NB4 (cell line): ENCODE data around the gene RPL36AL.
"Not testable (repeated sequence)": the region's sequence is repeated elsewhere in the genome, so short reads cannot be mapped to it uniquely, and the experiment has no call there.

Source experiments
- DNase-seq: peaks from one replicate; pipeline ENCODE4 v3.0.0; 2010; ENCODE audit warnings: low read depth
- H3K4me3 ChIP-seq: one replicate; pipeline ENCODE4 v1.5.1; 2011; ENCODE audit warnings: mild to moderate bottlenecking, low read depth, low read length, moderate library complexity
- MYC ChIP-seq: IDR thresholded peaks from 2 replicates; pipeline ENCODE4 v1.6.1; 2011; ENCODE audit warnings: low read depth, low read length
- POLR2A ChIP-seq: IDR thresholded peaks from 2 replicates; pipeline ENCODE4 v1.6.1; 2011; ENCODE audit warnings: mild to moderate bottlenecking; ENCODE audit not compliant: insufficient read length; ENCODE audit errors: extremely low read depth
- TF ChIP-seq, protein P1 (sequence below): IDR thresholded peaks from one replicate; pipeline ENCODE4 v1.5.1; 2012; ENCODE audit warnings: low read depth, low read length
- TF ChIP-seq, protein P2 (sequence below): IDR thresholded peaks from 2 replicates; pipeline ENCODE4 v1.6.1; 2011; ENCODE audit warnings: low read depth, low read length

The RPL36AL gene

DNA sequence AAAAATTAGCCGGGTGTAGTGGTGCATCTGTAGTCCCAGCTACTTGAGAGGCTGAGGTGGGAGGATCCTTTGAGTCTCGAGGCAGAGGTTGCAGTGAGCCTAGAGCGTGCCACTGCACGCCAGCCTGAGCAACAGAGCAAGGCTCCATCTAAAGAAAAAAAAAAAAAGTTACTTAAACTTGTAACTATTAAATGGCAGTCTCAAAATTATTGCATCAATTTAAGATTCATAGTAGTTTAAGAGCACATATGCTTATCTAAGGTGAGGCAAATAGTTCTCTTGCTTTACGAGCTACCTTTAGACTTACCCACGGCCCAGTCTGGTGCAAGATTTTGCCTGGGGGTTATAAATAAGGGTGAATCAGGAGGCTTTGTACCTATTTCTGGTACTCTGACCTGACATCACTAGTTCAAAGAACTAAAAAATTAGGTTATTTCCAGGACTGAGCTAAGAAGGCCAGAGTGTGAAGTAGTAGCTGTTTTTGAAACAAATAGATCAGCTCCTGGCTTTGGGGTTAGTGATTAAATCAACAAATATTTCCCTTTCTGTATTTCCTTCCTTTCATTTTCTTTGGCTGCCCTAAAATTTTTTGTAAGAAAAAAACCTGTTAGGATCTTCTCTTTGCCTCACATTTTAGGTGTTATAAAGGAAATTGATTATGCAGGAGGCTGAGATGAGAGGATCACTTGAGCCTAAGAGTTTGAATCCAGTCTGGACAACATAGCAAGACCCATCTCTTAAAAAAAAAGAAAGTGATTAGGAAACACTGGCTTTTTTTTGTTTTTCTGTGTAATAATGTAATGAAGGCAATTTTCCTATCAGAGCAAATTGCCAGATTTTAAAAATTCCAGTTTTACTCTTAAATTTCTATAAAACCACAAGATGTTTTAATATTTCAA lies 3.8 kb upstream of the RPL36AL start:
- H3K4me3 ChIP-seq = peak overlapping the region; percentile 85
- no peak for DNase-seq
- TF ChIP-seq, protein P1, sequence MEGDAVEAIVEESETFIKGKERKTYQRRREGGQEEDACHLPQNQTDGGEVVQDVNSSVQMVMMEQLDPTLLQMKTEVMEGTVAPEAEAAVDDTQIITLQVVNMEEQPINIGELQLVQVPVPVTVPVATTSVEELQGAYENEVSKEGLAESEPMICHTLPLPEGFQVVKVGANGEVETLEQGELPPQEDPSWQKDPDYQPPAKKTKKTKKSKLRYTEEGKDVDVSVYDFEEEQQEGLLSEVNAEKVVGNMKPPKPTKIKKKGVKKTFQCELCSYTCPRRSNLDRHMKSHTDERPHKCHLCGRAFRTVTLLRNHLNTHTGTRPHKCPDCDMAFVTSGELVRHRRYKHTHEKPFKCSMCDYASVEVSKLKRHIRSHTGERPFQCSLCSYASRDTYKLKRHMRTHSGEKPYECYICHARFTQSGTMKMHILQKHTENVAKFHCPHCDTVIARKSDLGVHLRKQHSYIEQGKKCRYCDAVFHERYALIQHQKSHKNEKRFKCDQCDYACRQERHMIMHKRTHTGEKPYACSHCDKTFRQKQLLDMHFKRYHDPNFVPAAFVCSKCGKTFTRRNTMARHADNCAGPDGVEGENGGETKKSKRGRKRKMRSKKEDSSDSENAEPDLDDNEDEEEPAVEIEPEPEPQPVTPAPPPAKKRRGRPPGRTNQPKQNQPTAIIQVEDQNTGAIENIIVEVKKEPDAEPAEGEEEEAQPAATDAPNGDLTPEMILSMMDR = no peak
- TF ChIP-seq POLR2A (no peak), MYC (no peak)
- TF ChIP-seq, protein P2, sequence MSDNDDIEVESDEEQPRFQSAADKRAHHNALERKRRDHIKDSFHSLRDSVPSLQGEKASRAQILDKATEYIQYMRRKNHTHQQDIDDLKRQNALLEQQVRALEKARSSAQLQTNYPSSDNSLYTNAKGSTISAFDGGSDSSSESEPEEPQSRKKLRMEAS = no peak

DNA sequence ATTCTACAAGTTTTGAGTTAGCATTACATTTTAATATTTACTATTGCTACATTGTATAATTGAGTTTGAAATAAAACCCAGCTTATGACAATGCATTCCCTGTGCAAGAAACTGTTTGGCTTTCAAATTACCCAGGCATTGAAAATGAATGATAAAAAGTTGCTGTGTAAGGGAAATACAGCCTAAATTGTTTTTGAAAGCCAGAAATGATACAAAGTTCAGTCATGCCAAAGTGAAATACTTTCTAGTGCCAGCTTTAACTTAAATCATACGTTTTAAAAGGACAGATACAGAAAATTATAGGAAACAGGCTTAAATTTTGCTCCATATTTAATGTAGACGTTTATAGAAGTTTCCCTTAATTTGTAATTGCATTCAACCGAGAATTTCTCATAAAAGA lies 3.0 kb upstream of the RPL36AL start:
- TF ChIP-seq, protein P2 = no peak
- TF ChIP-seq MYC (no peak), POLR2A (no peak)
- TF ChIP-seq, protein P1 = no peak
- no peak for DNase-seq
- peak overlapping the region; percentile 85 for H3K4me3 ChIP-seq

DNA sequence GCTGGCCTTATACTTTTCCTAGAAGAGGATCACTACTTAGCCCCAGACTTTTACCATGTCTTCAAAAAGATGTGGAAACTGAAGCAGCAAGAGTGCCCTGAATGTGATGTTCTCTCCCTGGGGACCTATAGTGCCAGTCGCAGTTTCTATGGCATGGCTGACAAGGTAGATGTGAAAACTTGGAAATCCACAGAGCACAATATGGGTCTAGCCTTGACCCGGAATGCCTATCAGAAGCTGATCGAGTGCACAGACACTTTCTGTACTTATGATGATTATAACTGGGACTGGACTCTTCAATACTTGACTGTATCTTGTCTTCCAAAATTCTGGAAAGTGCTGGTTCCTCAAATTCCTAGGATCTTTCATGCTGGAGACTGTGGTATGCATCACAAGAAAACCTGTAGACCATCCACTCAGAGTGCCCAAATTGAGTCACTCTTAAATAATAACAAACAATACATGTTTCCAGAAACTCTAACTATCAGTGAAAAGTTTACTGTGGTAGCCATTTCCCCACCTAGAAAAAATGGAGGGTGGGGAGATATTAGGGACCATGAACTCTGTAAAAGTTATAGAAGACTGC lies 1.7 kb upstream of the RPL36AL start:
- TF ChIP-seq, protein P1 = no peak
- TF ChIP-seq POLR2A = no peak
- TF ChIP-seq, protein P2 = no peak
- TF ChIP-seq MYC = no peak
- H3K4me3 ChIP-seq = peak overlapping the region; percentile 85
- no peak for DNase-seq

DNA sequence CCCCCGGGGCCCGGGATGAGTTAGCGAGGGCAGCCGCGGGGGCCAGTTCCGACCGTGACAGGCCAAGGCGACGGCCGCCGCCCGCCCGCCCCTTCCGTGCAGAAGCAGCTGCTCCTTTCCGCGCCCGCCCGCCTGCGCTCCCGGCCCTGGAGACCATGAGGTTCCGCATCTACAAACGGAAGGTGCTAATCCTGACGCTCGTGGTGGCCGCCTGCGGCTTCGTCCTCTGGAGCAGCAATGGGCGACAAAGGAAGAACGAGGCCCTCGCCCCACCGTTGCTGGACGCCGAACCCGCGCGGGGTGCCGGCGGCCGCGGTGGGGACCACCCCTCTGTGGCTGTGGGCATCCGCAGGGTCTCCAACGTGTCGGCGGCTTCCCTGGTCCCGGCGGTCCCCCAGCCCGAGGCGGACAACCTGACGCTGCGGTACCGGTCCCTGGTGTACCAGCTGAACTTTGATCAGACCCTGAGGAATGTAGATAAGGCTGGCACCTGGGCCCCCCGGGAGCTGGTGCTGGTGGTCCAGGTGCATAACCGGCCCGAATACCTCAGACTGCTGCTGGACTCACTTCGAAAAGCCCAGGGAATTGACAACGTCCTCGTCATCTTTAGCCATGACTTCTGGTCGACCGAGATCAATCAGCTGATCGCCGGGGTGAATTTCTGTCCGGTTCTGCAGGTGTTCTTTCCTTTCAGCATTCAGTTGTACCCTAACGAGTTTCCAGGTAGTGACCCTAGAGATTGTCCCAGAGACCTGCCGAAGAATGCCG lies 872 bp upstream of the RPL36AL start:
- TF ChIP-seq, protein P2 = peak; percentile 86
- TF ChIP-seq, protein P1 = no peak
- no peak for TF ChIP-seq POLR2A
- peak; percentile 94 for TF ChIP-seq MYC
- peak overlapping the region; percentile 85 for H3K4me3 ChIP-seq
- peak; percentile 90 for DNase-seq

DNA sequence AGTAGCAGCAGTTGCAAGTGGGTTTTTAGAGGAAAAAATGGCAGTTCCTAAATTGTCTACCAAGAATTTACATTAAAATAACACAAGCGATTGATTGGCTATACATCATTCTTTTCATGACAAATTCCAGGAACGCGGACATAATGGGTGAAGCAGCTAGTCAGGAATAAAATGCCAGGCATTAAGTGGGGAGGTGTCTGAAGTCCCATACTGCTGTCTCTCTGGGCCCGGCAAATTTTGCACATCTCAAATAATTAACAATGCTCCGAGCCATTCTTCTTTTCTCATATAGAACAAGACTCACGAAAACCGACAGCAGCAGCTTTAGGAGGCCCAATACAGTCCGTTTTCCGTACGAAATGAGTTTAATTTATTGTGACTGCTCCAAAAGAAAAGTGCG lies 696 bp downstream of the RPL36AL start:
- TF ChIP-seq MYC (no peak), POLR2A (no peak)
- TF ChIP-seq, protein P1 = no peak
- TF ChIP-seq, protein P2 = no peak
- DNase-seq = no peak

DNA sequence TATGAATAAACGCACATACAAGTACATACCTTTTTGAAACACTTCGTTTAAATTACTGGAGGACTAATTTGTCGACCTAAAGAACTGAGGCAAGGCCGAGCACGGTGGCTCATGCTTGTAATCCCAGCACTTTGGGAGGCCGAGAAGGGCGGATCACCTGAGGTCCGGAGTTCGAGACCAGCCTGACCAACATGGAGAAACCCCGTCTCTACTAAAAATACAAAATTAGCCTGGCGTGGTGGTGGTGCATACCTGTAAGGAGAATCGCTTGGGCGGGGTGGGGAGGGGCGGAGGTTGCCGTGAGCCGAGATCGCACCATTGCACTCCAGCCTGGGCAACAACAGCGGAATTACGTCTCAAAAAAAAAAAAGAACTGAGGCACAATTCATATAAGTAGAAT lies 1.2 kb downstream of the RPL36AL start:
- DNase-seq = not testable (repeated sequence)
- H3K4me3 ChIP-seq = peak overlapping the region; percentile 85

More for the DNA sequence above, 696 bp downstream of the RPL36AL start:
- peak overlapping the region; percentile 85 for H3K4me3 ChIP-seq
